Skeletal muscle satellite cell (primary cell): ENCODE measurements around the gene APC2.

Experiments
- H3K27me3 ChIP-seq: 2 replicates; pipeline ENCODE4 v1.7.0; 2013; ENCODE audit warnings: low read length; ENCODE audit not compliant: control insufficient read depth, insufficient read depth
- H3K36me3 ChIP-seq: 2 replicates; pipeline ENCODE4 v1.7.0; 2013; ENCODE audit warnings: mild to moderate bottlenecking, control low read depth, low read length; ENCODE audit not compliant: insufficient read depth
- H3K4me1 ChIP-seq: 2 replicates; pipeline ENCODE4 v1.7.0; 2013; ENCODE audit warnings: low read length; ENCODE audit not compliant: control insufficient read depth, insufficient read depth
- H3K4me2 ChIP-seq: 2 replicates; pipeline ENCODE4 v1.7.0; 2013; ENCODE audit warnings: mild to moderate bottlenecking, low read length
- H3K4me3 ChIP-seq: 2 replicates; pipeline ENCODE4 v1.7.0; 2013; ENCODE audit warnings: low read length
- H3K9ac ChIP-seq: 2 replicates; pipeline ENCODE4 v1.7.0; 2013; ENCODE audit warnings: mild to moderate bottlenecking, low read depth, low read length, moderate library complexity
- H3K9me3 ChIP-seq: replicated peaks from 2 replicates; pipeline ENCODE4 v1.7.0; 2013; ENCODE audit warnings: mild to moderate bottlenecking, control low read depth, low read length

Gene APC2

DNA sequence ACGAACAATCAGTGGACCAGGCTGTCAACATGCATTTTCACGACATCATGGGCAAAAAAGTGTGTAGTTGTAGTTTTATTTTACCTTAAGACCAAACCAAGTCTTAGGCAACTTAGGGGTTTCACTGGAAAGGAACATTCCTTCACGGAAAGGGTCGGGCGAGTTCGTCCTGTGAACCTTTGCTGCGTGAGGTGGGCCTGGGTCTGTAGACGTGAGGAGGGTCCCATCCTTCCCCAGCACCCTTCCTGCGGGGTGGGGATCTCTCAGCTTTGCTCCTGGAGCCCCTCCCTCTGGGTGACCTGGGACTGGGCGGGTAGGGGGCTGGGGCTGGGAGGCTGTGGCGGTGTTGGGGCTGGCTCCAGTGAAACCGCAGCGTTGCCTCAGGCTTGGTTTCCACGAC is 24.0 kb upstream of the APC2 start:
- Histone ChIP-seq H3K9me3 (no peaks in the 10 kb centered on the region), H3K36me3 (peaks cover 86% of the 10 kb centered on the region), H3K4me2 (no peak overlapping the region)

GRCh38 chr19:1426736-1427135 is 23.2 kb upstream of the APC2 start:
- Histone ChIP-seq H3K36me3 (peaks cover 82% of the 10 kb centered on the region), H3K4me2 (no peak overlapping the region), H3K9ac (no peak overlapping the region), H3K4me1 (peaks cover 6% of the 10 kb centered on the region), H3K27me3 (no peaks in the 10 kb centered on the region), H3K4me3 (no peak overlapping the region), H3K9me3 (no peaks in the 10 kb centered on the region)

More for the DNA sequence above, 24.0 kb upstream of the APC2 start:
- Histone ChIP-seq H3K27me3 (no peaks in the 10 kb centered on the region), H3K4me3 (no peak overlapping the region), H3K4me1 (peaks cover 10% of the 10 kb centered on the region), H3K9ac (no peak overlapping the region)

GRCh38 chr19:1427221-1427920 is 22.6 kb upstream of the APC2 start:
- Histone ChIP-seq H3K4me1 (peaks cover under 1% of the 10 kb centered on the region), H3K27me3 (no peaks in the 10 kb centered on the region), H3K9me3 (no peaks in the 10 kb centered on the region), H3K4me3 (no peak overlapping the region), H3K4me2 (no peak overlapping the region), H3K36me3 (peaks cover 82% of the 10 kb centered on the region), H3K9ac (no peak overlapping the region)

GRCh38 chr19:1428738-1429391 is 21.1 kb upstream of the APC2 start:
- H3K36me3 ChIP-seq, result peaks cover 82% of the 10 kb centered on the region
- H3K27me3 ChIP-seq, result no peaks in the 10 kb centered on the region
- no peaks in the 10 kb centered on the region for H3K9me3 ChIP-seq
- no peak overlapping the region for H3K4me2 ChIP-seq
- H3K4me1 ChIP-seq, result no peaks in the 10 kb centered on the region
- H3K9ac ChIP-seq, result no peak overlapping the region
- H3K4me3 ChIP-seq, result no peak overlapping the region

- Histone ChIP-seq H3K9ac (no peak overlapping the region), H3K9me3 (no peaks in the 10 kb centered on the region), H3K4me3 (no peak overlapping the region), H3K27me3 (no peaks in the 10 kb centered on the region), H3K36me3 (peaks cover 84% of the 10 kb centered on the region), H3K4me2 (no peak overlapping the region), H3K4me1 (no peaks in the 10 kb centered on the region)
These were observed 20.2 kb upstream of the APC2 start for GRCh38 chr19:1429750-1430149.

DNA sequence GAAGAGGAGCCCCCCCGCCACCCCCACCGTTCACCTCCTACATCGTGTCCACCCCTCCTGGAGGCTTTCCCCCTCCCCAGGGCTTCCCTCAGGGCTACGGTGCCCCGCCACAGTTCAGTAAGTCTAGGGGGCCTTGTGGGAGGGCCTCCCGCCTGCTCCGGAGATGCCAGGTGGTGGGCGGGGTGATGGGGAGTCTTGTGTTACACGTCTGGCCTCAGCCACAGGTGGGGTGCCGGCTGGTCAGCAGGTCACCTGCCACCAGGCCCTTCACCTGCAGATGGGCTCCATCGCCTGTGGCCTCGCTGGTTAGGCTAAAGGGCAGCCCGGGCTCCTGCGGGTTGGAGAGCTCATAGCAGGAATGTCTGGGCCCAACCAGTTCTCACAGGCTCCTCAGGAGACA is 19.7 kb upstream of the APC2 start:
- H3K4me1 ChIP-seq, result no peaks in the 10 kb centered on the region
- no peak overlapping the region for H3K4me2 ChIP-seq
- no peak overlapping the region for H3K9ac ChIP-seq
- no peak overlapping the region for H3K4me3 ChIP-seq
- peaks cover 84% of the 10 kb centered on the region for H3K36me3 ChIP-seq
- no peaks in the 10 kb centered on the region for H3K27me3 ChIP-seq
- H3K9me3 ChIP-seq, result no peaks in the 10 kb centered on the region

DNA sequence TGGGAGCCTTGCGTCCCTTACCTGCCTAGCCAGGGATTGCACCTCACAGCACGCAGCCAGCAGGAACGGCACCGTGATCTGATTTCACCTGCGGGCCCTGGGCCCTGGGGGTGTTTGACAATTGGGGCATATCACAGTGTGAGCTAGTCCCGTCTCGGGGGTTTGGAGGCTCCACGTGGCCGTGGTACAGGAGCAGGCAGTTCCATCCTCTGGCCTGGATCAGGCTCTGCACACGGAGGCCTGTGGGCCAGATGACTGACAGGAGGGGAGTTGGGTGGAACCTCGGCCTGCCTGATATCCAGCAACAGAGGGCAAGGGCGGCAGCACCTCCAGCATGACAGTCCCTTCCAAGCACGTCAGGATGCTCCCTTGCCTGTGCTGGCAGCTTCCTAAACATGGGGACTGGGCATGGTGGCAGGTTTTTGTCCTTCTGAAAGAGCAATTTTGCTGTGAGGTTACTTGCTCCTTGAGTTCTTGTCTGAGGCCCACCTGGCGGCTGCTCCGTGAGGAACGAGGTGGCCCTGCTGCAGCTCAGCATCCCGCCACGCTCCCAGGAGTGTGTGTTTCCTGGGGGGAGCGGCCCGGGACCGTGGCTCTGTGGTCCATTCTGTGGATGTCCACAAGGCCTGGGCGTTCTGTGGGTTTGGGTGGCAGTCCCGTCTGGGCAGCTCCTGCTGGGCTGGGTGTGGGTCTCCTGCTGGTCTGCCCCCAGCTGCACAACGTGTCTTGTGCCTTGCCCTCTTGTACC is 18.0 kb upstream of the APC2 start:
- no peaks in the 10 kb centered on the region for H3K9me3 ChIP-seq
- H3K4me3 ChIP-seq, result no peak overlapping the region
- peaks cover 78% of the 10 kb centered on the region for H3K36me3 ChIP-seq
- H3K27me3 ChIP-seq, result no peaks in the 10 kb centered on the region
- H3K9ac ChIP-seq, result no peak overlapping the region
- no peak overlapping the region for H3K4me2 ChIP-seq
- peaks cover 6% of the 10 kb centered on the region for H3K4me1 ChIP-seq

DNA sequence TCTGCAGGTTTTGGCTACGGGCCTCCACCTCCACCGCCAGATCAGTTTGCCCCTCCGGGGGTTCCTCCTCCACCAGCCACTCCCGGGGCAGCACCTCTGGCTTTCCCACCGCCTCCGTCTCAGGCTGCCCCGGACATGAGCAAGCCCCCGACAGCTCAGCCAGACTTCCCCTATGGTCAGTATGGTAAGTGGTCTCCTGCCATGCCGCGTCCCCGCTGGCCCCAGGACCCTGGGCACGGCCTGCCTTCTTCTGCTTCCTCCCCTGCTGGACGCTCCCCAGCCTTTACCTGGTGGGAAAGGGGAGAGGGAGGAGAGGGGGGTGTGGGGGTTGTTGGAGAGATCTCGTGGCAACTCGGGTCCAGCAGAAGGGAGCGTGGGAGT is 17.4 kb upstream of the APC2 start:
- H3K9ac ChIP-seq, result no peak overlapping the region
- H3K4me1 ChIP-seq, result peaks cover 6% of the 10 kb centered on the region
- no peaks in the 10 kb centered on the region for H3K9me3 ChIP-seq
- no peaks in the 10 kb centered on the region for H3K27me3 ChIP-seq
- H3K4me3 ChIP-seq, result no peak overlapping the region
- H3K36me3 ChIP-seq, result peaks cover 72% of the 10 kb centered on the region
- H3K4me2 ChIP-seq, result no peak overlapping the region

- Histone ChIP-seq H3K4me2 (no peak overlapping the region), H3K9me3 (no peaks in the 10 kb centered on the region), H3K27me3 (no peaks in the 10 kb centered on the region), H3K4me1 (peaks cover 9% of the 10 kb centered on the region), H3K9ac (no peak overlapping the region), H3K36me3 (peaks cover 63% of the 10 kb centered on the region), H3K4me3 (no peak overlapping the region)
These were observed 16.5 kb upstream of the APC2 start for GRCh38 chr19:1433119-1434039.

- H3K9ac ChIP-seq, result no peak overlapping the region
- peaks cover 9% of the 10 kb centered on the region for H3K4me1 ChIP-seq
- peaks cover 58% of the 10 kb centered on the region for H3K36me3 ChIP-seq
These were observed 15.9 kb upstream of the APC2 start for GRCh38 chr19:1434040-1434366.

GRCh38 chr19:1434577-1435060 is 15.3 kb upstream of the APC2 start:
- no peaks in the 10 kb centered on the region for H3K9me3 ChIP-seq
- no peak overlapping the region for H3K4me2 ChIP-seq
- H3K4me3 ChIP-seq, result no peak overlapping the region
- H3K36me3 ChIP-seq, result peaks cover 57% of the 10 kb centered on the region
- H3K9ac ChIP-seq, result no peak overlapping the region
- peaks cover 11% of the 10 kb centered on the region for H3K4me1 ChIP-seq
- no peaks in the 10 kb centered on the region for H3K27me3 ChIP-seq

More at GRCh38 chr19:1434040-1434366, 15.9 kb upstream of the APC2 start:
- Histone ChIP-seq H3K9me3 (no peaks in the 10 kb centered on the region), H3K4me3 (no peak overlapping the region), H3K4me2 (no peak overlapping the region), H3K27me3 (no peaks in the 10 kb centered on the region)
